Colon (tissue), 2 donors: ENCODE measurements around the gene SFXN5.

Experiments used
- FAIRE-seq: peaks from 2 replicates; lab custom pipeline; 2012; peaks lifted over from hg19 to GRCh38; lab: Jason Lieb, UNC
- donor health status: control.
- donor health status: control.

Gene SFXN5

DNA sequence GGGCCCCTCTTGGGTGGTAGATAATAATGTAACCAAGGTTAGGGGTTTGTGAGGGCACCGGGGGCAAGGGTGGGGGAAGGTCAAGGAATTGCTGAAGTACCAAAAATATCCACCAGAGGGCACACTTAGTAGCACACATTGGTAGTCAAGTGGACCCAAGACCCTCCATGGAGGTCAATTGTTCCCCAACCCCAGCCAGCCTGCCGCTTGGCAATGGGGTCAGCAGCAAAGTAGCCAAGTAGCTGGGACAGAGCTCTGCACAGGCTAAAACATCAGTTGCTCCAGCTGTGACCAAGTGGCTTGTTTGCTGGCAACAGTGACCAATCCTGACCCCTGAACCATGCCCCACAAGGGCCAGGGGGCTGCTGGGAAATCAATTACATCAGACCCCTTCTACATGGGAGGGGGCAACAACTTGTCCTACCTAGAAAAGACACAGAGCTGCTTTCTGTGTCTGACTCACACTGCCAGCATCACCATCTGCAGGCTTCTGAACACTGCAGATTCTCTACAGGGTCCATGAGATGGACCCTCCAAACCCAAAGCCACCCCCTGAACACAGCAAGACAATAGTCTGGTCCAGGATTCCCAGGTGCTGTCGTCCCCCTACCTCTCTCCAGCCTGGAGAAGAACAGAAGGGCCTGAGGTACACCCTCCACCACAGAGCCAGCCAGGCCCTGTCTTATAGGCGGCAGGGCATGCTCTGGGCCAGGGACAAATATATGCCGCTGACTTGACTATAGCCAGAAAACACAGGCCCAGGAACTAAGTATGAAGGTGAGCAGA lies 78.2 kb downstream of the SFXN5 start:
- no peak for FAIRE-seq

DNA sequence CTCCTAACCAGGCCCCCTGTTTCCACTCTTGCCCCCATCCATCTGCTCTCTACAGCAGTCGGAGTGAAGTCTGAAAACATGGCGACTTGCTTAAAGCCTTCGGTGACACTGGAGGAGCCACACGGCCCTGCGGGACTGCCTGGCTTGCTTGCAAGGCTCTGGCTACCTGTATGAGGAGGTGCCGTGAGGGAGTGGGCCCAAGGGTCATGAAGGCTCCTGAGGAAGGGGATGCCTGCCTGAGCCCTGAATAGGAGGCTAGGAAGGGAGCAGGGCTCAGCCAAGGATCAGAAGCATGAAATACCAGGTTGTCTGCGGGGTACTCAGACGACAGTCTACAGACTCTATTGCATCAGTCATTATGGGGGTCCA lies 78.8 kb downstream of the SFXN5 start:
- no peak for FAIRE-seq

DNA sequence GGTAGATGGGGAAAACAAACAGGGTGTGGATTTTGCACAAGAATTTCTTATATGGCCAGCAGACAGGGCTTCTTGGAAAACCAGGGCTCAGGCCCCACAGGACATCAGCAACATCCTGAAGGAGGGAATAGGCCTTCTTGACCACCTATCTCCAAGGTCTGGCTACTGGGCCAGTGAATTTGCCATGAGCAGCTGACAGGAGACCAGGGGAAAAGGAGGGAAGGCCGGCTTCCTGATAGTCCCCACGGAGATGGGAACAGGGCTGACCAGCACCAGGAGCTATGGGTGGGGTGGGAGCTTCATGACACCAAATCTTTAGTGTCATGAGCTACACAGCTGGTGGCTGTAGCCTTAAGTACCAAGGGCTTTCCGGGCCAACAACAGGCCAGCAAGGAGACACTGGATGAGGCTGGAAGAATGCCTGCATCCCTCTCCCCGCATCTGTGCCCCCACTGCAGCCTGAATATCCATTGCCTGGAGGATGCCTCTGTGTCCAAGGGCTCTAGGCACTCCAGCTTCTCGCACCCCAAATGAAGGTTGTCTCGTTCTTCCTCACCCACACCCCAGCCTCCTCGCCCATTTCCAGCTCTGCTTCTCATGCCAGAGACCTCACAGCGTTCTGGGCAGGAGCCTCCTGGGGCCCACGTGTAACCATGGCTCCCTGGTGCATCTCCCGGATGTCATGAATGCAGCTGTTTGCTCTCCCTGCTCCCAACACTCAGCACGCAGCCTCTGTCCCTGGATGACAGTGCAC lies 79.4 kb downstream of the SFXN5 start:
- FAIRE-seq = no peak

DNA sequence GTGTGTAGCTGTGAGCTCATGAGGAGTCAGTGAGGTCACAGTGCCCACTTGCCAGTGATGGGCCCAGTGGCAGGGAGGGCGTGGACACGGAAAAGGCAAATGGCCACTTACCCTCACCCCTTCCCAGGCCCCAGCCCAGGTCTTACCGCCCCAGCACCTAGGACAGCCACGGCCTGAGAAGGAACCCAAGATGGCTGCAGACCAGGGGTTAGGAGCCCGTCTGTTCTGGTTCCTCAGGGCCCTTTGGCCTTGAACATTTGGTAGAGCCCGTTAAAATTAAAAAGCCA lies 80.1 kb downstream of the SFXN5 start:
- no peak for FAIRE-seq

DNA sequence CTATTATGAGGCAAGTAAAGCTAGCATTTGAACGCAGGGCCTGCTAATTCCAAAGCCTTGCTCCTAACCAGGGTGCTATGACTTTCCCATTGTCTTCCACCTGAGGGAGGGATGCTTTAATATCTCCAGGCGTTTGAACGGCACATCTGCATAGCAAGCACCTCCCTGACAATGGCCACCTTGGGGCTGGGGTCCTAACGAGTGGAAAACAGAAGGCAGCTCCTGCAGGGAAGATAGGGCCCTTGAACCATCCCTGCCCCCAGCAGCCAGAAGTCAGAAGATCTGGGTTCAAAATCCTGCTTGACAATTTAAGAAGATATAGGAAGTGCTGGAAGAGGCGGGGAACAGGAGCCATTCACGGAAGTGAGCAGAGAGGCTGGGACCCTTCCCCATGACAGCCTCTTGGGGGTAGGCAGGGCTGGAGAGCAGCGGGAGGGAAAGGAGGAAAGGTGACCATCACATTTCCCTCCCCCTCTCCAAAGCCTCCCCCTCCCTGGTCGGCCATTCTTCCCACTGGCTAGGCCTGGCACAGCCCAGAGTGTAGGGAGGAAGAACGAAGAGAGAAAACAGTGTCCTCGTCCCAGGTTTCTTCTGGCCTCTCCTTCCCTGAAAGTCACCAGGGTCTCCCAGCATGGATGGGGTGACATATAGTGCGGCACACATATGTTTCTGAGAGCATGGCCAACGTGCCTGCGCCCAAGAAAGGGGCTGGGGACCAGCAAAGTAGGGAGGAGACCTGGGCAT lies 80.6 kb downstream of the SFXN5 start:
- FAIRE-seq = no peak

DNA sequence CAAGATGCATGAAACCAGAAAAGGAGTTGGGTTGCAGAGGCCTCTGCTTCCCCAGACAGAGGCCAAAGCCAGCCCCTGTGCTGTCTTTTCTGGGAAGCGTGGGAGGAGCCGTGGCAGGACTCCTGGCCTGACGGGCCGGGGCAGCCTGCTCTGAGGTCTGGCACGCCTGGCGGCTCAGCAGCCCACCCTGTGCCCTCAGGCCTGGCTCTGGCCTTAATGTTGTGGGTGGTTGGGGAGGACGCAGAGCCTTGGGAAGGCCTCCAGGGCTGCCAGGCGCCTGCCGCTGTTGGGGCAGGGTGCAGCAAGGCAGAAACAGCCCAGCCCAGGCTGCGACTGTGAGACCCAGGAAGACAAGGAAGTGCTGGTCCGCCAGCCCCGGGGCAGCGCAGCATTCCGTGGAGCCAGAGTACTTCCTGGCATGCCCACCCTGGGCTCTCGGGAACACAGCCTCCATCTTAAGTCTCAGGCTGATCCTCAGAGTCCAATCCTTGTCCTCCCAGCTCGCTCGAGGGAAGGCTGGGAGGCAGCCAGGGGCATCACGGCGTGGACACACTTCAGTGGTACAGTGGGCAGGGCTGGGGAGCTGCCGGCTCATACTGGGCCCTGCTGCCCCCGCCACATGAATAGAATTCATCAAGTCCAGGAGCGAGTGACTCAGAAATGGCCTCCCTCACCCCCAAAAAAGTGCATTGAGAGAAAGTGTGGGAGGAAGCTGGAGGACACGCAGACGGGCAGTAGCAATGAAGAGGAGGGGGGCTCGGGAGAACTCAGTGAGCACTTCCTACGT lies 81.5 kb downstream of the SFXN5 start:
- FAIRE-seq = no peak

DNA sequence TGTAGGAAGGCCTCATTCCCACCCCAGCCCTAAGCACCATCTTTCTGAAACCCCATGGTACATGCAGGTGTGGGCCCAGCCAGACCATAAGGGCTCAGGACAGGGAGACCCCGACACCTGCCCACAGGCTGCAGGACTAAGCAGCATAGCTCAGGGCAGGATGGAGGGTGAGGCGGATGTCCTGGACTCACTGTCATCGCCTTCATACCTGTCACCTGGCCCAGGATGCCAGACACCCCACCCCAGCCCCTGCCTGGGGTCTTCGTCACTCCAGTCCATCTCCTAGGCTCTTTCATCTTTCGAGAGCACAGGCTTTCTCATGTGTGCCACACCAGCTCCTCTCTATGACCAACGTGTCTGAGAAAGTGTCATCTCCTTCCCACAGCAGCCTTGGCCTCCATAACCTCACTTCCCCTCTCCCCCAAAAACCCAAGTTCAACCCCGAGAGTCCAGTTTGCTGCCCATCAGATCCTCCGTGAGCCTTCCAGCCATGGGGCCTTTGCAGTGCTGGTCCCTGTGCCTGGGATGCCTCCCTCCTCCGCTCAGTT lies 82.7 kb downstream of the SFXN5 start:
- FAIRE-seq = no peak

DNA sequence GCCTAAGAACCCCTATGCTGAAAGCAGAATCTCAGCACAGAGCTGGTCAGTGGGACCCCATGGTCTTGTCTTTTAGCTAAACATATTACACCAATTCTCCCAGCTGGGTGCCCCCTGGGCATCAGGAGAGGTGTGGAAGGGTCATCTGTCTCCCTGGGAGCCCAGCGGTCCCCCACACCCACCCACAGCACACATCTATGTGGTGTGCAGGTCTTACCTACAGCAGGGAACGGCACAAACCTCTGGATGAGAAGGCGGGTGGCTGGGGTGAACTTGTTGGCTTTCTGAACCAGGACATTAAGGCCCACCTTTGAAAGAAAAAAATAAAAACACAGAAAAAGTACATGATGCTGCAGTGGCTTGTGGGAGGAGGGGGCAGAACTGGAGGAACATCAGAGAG lies 83.5 kb downstream of the SFXN5 start:
- FAIRE-seq = no peak

DNA sequence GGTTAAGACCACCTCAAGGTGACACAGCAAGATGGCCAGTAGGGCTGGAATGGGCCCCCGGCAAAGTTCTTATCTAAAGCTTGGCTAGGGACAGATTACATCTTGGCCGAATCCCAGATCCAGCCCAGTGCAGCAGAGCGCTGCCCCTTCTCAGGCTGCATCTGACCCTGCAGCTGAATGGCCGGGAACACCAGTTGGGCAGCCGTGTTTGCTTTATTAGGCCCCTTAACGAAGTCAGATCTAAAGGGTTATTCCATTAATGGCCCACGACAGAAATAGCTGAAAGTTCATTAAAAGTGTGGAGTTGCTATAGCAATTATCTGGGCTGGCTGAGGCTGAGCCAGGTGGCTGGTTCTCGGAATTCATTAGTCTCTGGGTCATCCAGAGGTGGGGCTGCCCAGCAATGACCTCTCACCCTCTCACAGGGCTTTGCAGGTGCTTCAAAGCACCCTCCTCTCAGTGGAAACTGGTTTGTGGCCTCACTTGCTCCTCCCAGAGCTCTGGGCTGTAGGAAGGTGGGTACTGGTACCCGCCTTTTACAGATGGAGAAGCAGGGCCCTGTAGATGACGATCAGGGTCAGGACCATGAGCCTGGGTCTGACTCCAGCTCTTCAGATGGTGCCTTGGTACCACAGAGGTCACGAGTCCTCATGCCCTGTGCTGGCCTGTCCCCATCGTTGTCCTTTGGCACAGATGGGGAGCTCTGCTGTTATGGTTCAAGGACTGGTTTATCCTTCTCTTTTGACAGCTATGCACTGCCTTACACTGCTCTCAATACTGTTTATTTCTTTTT lies 85.4 kb downstream of the SFXN5 start:
- FAIRE-seq = no peak

DNA sequence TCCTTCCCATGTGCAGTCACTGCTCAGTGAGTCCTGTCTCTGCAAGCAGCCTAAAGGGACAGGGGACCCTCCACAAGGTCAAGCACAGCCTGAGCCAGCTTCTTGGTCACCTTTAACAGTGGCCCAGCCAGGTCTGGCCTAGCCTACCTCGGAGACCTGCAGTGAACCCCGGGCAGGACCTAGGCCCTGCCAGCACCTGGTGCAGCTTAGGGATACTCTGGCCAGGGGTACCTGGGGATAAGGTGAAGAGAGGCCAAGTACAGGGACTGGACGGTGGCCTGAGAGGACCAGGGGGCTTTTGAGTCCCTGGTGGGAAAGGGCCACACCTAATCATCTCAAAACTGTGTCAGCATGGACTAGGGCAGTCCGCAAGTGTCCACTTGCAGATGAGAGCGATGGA lies 86.4 kb downstream of the SFXN5 start:
- FAIRE-seq = no peak

DNA sequence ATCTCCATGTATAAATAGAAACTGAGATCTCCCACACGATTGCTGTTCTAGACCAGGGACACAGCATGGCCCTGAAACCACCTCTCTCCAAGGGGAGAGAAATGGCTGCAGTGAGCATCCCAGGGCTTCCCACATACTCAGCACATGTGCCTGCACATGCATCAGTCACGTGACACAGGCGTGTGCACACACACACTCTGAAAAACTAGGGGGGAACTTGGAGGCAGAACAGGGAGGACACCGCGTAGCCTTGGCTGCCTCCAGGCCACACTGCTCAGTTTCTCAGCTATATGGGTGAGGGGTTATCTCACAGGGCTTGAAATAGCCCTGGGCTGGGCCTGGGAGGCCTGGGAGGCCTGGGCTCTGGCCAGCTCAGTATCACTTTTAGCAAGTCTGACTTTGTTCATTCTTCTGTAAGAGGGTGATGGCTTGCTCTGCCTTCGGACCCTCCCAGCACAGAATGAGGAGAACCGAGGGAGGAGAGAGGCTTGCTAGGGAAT lies 87.3 kb downstream of the SFXN5 start:
- FAIRE-seq = no peak

DNA sequence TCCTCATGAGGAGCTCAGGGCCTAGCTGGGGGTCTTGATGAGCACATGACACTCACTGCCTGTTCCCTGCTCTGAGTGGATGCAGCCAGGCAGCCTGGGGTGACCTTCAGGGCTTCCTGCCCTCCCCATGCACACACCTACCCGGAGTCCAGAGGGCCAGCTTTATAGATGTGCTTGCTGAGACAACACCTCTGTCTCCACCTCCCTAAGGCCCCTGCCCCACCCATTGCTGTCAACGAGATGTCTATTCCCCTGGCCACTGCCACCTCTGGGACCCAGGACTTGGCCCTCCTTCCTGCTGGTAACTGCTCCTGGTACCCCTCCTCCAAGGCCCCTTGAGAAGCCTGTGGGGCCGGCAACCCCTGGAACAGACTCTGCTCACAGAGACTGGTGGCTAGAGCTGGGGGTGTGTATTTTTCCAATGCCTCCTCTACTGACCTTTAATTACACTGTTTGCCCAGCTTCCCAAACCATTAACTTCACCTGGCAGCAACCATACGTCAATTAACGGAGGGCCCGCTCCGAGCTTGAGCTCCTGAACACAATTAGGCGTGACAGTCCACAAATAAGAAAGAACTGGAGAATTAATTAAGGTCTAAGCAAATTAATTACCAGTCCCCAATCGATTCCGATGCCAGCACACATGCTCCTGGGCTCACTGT lies 87.9 kb downstream of the SFXN5 start:
- FAIRE-seq = no peak

DNA sequence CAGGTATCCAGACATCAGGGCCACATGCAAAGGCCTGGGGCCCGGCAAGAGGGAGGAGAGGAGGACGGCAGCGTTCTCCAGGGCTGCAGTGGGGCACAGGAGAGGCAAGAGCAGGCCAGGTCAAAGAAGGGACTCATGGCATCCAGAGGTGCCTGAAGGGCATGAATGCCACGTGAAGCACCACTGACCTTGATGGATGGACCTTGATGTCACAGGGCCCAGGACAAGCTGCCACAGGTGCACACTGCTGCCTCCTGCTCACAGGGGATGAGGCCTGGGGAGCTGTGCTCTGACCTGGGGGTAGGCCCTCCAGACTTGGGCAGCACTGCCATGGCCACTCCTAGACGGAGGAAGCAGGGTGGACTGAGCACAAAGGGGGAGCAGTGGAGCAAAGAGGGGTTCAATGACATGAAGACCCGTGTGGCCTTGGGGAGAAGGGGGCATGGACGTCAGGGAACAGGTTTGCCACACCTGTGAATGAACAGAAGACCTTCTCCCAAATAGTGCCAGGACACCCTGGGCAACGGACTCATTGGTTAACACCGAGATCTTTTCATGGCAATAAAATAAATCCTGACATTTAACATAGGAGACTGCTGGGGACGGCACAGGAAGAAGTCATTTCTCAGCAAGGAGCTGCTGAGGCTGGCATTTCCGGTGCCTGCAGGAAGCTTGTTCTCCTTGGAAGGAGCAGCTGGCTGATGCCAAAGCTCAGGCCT lies 88.6 kb downstream of the SFXN5 start:
- FAIRE-seq = no peak

DNA sequence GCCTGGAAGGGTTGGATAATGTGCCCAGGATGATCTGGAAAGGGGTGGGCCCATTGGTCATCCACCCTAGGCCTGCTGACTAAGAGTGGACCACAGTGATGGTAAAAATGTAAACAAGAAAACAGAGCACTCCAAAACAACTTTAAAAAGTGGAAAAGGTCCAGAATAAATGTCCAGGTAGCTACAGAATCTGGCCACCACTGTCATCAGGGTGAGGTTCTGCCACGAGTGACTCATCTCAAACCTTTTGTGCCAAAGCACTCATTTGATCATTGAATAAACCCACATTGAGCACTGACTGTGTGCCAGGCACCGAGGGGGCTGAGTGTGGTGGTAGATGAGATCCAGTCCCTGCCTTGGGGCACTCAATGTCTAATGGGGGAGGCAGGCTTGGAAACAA lies 89.3 kb downstream of the SFXN5 start:
- no peak for FAIRE-seq

DNA sequence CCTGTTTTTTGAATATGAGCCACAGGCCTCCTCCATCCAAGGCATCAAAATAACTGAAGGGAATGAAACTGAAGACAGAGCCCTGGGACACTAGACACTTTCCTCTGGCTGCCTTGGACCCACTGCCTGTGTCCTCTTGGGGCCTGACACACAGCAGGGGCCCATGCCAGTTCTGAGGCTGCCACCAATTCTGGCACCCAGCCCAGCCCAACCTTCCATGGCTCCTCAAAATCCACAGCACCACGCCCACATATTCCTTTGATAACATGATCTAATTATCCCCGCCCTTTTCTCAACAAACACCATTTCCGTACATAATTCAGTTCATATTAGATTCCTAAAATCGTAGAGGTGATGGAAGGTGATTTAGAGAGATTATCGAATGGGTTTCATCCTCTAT lies 90.0 kb downstream of the SFXN5 start:
- FAIRE-seq = no peak

DNA sequence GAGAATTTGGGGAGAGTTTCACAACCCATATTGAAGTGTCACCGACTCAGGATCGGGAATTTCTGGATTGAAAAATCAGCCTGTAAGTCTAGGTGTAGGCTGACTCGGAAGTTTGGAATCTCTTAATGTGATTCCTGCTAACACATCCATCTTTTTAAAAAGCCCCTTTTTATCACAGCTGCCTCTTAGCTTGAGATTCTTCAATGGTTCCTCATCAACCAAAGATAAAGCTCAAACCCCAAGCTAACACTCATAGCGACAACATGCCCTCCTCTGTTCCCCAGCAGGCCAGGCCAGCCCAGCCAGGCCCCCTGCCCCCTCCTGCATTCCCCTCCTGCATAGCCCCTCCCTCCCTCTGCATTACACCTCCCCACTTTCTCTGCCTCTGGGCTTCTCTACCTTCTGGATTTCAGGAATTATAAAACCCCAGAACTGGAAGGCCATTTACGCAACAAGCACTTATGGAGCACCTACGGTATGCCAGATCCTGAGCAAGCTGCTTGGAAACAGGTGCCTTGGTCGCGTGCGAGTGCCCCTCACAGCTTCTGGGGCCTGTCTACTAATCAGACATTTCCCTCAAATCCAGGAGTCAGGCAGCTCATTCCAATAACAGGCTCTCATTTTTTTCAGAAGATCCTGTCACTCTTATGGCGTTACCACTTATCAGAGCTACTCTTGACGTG lies 90.8 kb downstream of the SFXN5 start:
- FAIRE-seq = no peak

DNA sequence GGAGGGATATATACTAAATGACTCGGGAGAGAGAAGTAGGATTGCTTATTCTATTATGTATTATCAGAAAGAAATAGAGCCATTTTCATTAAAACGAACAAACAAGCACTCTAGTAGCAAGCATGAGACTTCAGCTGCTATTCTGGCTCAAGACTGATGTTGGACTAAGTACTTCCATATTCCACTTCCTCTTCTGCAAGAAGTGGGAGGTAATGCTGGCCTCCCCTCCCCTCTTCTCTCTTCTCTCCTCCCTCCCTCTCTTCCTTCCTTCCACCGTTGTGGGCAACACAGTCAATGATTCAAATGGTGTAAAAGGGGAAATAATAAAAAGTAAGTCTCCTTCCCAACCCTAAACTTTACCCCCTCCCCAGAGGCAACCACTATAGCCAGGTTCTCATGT lies 91.6 kb downstream of the SFXN5 start:
- FAIRE-seq = no peak

DNA sequence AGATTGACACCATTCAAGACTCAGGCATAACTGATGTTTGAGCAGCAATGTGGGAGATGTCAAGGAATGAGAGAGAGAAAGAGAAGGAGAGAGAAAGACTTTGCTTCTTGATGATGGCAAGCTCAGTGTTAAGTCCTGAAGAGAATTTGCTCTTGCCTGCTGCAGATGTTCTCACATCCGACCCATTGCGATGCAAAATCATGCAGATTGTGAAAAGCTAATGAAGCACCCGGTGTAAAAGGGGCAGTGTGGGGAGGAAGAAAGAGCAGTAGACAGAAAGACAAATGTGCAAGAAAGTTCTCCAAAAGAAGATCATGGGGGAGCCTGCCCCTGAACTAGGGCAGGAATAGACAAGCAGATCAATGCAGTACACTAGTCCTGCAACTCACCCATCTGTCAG lies 96.5 kb downstream of the SFXN5 start:
- FAIRE-seq = no peak

DNA sequence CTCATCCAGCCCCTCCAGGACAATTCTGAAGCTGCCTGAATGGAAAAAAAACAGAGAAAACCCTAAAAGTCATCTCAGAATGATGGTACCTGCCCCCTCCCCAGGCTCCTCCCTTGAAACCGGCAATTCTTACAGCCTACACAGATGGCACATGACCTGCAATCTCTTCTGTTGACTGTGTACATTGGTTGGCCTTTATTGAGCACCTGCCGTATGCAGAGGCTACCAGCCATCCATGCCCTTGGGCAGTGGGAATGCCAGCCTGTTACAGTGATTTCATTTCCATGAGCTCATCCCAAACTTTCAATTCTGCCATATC lies 97.1 kb downstream of the SFXN5 start:
- no peak for FAIRE-seq
